Fibroblast of skin of left quadriceps (primary cell): ENCODE data around the gene KIF21B.
A peak's percentile ranks its signal among the peaks of the same experiment; 100 is the strongest.

Experiments
- DNase-seq, 2 experiments: peaks; one replicate each; pipeline ENCODE4 v3.0.0-alpha.2; 2013; ENCODE audit warnings: low read depth in 2 of 2

KIF21B gene

DNA sequence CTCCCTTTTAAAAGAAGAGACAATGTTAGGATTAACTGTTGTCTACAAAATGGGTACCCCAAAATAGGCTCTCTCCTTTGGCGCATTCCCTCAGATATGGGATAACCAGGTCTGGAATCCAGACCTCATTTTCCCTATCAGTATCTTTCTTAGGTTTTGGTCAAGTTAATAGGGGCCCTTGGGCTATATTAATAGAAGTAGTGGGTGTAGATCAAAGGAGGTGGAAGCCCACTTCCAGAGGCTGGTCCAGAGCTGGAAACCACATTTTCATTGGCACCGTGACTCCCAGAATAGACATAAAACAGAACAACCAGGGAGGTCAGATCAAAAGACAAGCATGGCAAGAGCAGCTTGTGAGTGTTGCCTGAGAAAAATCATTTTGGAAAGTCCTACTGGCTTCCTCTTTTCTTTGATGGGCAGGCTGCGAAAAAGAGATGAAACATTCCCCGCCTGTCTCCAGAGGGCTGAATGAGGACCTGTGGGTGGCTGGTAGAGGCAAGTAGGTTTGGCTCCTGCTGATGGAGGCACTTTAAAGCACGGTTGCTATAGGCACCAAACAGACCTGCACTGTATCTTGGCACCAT lies 25.8 kb upstream of the KIF21B start:
- no peak for DNase-seq

GRCh38 chr1:201048521-201048920 lies 25.0 kb upstream of the KIF21B start:
- no peak for DNase-seq

DNA sequence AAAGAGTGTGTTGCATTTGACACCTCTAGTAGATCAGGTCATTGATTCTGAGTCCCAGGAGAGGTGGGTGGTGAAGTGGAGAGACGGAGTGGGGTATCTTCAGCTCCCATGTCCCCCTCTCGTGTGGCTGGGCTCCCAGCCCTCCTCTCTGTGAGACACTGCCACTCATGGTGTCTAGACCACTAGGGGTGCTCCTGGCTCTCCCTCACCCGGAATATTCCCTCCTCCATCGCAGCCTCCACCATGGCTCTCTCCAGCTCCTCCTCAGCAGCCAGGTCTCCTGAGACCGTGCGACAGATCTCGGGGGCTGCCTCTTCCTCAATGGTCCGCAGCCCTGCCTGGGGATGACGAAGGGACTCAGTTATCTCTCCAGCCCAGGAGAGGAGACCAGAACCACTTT lies 20.6 kb upstream of the KIF21B start:
- DNase-seq = no peak

DNA sequence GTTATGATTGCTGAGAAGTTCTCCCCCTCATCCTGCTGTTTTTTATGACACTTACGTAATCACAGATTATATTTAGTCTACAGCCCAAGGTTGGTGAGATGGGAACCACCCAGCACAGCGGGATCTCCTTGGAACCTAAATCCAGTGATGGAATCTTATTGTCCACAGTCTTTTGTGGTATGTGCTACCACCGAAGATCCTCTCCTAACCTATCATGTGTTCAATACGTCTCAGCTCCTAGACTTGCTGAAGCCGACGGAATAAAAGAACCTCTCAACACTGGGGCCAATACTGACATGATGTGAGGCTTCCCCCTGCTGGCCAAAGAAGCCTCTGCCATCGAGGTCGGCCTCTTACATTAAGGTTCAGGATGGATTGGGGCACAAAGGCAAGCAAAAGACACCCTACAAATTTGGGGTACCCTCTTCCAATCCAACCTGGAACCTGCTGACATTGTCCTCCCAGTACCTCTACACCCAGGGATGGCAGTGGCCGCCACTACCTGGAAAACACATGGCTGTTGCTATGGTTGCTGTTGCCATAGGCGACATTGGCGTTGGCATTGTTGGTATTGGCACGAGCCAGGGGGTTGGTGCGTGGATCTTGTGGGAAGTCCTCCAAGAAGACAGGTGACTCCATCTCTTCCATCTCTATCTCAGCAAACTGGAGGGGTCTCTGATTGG lies 19.4 kb upstream of the KIF21B start:
- DNase-seq = peak; percentile 34 to 37

DNA sequence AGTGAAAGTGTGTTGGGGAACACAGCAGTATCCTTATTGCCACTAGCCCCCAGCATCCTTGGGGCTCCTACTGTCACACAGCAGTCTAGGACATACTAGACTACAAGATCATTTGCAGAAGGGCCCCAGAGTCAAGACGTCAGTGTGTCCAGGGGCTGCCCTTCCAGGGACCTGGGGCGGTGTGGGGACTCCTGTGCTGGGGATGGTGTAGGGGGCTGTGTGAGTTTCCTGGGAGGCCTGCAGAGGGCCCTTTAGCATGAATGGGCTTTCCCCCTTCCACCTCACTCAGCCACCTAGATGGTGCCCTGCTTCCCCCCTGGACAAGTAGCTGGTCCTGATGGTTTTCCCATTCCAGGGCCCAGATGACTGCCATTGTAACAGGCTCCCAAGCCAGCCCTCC lies 17.5 kb upstream of the KIF21B start:
- no peak for DNase-seq

- no peak for DNase-seq
Observed at GRCh38 chr1:201039876-201040275, 16.4 kb upstream of the KIF21B start.

GRCh38 chr1:201039418-201039817 lies 15.9 kb upstream of the KIF21B start:
- DNase-seq = no peak

DNA sequence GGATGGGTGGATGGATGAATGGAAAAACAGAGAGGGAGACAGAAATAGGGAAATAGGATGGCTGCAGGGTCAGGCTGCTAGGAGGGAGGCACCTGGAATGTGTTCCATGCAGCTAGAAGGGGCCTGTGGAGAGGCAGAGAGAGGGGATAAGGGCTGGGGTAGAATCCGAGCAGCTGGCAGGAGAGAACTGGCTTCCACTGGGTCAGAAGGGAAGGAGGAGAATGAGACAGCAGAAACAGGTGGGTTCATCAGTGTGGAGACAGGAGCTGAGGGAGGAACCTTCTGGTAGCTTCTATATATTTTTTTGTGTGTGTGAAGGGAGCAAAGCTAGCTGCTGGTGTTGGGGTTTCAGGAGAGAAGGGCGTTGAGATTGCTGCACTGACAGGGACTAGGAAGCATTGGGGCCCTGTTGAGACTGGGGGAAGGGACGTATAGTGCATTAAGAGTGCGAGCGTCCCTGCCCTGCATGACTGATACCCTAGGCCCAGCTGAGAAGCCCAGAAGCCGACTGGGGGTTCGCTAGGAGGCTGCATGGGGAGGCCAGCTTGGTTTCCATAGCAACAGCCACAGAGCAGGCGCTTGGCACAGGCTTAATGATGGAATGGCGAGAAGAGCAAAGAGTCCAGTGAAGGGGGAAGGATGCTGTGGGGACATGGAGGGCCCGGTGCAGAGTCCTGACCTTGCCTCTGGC lies 14.8 kb upstream of the KIF21B start:
- no peak for DNase-seq

GRCh38 chr1:201036188-201036842 lies 12.8 kb upstream of the KIF21B start:
- DNase-seq = no peak

- no peak for DNase-seq
Observed at GRCh38 chr1:201034671-201035070, 11.2 kb upstream of the KIF21B start.

GRCh38 chr1:201032408-201032807 lies 8.9 kb upstream of the KIF21B start:
- no peak for DNase-seq

- no peak for DNase-seq
Observed at GRCh38 chr1:201028461-201028889, 5.0 kb upstream of the KIF21B start.

DNA sequence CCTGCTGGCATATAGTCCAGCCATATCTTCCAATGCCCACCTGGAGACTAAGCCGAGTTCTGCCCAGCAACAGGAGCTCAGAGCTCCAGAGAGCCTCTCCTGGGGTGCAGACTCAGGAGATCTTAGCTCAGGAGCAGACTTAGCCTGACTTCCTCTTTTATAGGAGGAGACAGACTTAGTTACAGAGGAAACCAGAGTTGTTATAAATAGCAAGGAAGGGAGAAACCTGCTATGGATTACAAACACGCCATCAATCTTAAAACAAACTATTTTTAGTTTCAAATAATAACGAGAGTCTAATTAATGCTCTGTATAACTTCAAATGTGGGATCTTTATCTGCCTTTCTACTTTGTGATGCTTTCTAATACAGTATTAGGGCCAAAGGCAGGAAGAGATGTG lies 3.3 kb upstream of the KIF21B start:
- DNase-seq = no peak

- no peak for DNase-seq
Observed at GRCh38 chr1:201026234-201026633, 2.7 kb upstream of the KIF21B start.

GRCh38 chr1:201025571-201026002 lies 2.1 kb upstream of the KIF21B start:
- DNase-seq = peak in 1 of 2 experiments; percentile 16

DNA sequence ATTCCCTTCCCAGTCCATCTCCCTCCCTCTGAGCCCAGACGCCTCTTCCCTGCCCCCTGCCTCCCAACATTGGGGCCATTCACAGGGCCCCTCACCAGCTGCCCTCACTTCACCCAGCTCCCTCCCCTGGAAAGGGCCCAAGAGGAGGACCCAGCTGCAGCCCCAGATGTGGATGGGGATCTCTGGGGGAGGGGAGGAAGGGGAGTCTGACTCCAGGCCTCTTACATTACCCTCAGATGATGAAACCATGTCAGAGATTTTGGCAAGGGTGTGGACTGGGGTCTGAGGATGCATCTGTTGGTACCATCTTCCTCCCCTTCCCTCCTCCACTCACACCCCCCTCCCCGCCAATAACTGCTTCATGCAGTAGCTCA lies 1.1 kb upstream of the KIF21B start:
- DNase-seq = no peak

- DNase-seq = no peak
Observed at GRCh38 chr1:201023920-201024624, 558 bp upstream of the KIF21B start.

GRCh38 chr1:201022820-201023516 lies 546 bp downstream of the KIF21B start:
- DNase-seq = no peak

GRCh38 chr1:201022493-201022819 lies 1.1 kb downstream of the KIF21B start:
- no peak for DNase-seq

- DNase-seq = no peak
Observed at GRCh38 chr1:201021630-201022492, 1.7 kb downstream of the KIF21B start.
